ENCODE data around the gene DPYSL4.

- TF ChIP-seq CTCF (IDR thresholded peaks at IDR 0.05): no peak
- no peak for TF ChIP-seq POLR2A (IDR thresholded peaks at IDR 0.05)
Observed at GRCh38 chr10:132143162-132143561, 43.6 kb upstream of the DPYSL4 start.

All from lower leg skin (tissue), 3 donors.